IPS DF 4.7 (cell line): ENCODE measurements around the gene SEPTIN5.
"Not testable (repeated sequence)": the region's sequence is repeated elsewhere in the genome, so short reads cannot be mapped to it uniquely, and the experiment has no call there.

Experiments
- DNase-seq: peaks from one replicate; pipeline ENCODE4 v3.0.0-alpha.2; 2013; ENCODE audit warnings: low spot score; ENCODE audit errors: extremely low read depth

The SEPTIN5 gene

DNA sequence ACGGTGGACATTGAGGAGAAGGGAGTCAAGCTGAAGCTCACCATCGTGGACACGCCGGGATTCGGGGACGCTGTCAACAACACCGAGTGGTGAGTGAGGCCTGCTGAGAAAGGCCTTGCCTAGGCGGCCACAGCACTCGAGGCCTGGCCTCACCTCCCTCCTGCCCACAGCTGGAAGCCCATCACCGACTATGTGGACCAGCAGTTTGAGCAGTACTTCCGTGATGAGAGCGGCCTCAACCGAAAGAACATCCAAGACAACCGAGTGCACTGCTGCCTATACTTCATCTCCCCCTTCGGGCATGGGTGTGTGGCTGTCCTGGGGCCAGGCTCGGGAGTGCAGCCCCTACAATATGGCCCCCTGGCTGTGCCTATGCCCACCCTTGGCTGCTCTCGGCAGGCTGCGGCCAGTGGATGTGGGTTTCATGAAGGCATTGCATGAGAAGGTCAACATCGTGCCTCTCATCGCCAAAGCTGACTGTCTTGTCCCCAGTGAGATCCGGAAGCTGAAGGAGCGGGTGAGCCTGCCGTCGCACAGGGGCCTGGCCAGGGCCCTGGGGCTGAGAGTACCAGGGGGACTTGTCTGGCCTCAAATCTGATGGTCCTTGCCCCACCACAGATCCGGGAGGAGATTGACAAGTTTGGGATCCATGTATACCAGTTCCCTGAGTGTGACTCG is 6.0 kb downstream of the SEPTIN5 start:
- no peak for DNase-seq

DNA sequence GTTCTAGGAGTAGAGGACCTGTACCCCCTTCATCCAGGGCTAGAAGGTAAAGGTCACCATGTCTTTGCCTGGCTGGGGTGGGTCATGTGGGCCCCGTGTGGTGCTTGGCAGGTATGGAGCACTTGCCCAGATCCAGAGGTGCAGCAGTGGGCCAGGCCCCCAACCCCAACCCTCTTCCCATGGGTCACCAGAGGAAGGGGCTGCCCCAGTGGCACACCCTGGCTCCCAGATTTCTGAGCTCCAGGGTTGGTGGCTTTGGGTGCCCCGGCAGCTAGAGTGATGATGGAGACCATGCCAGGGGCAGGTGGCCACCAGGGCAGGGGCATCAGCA is 6.7 kb downstream of the SEPTIN5 start:
- DNase-seq = no peak

DNA sequence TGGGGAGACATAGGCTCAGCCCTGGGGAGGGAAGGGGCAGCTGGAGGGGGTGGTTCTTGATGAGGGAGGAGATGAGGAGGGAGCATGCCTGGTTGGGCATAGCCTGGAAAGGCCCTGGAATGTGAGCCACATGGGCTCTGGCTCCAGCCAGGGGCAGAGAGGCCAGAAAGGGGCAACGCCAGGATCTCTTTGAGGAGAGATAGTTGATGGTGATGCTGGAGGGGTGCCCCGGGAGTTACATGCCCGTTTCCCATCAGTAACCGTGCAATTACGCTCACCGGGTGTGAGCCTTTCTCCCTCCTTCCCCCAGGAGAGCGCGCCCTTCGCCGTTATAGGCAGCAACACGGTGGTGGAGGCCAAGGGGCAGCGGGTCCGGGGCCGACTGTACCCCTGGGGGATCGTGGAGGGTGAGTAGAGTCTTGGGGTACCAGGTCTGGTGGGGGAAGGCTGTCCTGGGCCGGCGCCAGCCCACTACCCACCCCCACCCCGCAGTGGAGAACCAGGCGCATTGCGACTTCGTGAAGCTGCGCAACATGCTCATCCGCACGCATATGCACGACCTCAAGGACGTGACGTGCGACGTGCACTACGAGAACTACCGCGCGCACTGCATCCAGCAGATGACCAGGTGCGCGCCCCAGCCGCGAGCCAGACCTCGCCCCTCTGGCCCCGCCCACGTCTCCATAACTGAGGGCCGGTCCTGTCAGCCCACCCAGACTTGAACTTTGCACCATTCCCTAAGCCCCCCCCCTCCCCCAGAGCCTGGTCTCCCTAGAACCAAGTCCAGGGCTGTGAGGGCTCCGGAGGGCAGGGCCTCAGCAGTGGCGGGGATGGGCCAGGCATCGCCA is 7.3 kb downstream of the SEPTIN5 start:
- no peak for DNase-seq

DNA sequence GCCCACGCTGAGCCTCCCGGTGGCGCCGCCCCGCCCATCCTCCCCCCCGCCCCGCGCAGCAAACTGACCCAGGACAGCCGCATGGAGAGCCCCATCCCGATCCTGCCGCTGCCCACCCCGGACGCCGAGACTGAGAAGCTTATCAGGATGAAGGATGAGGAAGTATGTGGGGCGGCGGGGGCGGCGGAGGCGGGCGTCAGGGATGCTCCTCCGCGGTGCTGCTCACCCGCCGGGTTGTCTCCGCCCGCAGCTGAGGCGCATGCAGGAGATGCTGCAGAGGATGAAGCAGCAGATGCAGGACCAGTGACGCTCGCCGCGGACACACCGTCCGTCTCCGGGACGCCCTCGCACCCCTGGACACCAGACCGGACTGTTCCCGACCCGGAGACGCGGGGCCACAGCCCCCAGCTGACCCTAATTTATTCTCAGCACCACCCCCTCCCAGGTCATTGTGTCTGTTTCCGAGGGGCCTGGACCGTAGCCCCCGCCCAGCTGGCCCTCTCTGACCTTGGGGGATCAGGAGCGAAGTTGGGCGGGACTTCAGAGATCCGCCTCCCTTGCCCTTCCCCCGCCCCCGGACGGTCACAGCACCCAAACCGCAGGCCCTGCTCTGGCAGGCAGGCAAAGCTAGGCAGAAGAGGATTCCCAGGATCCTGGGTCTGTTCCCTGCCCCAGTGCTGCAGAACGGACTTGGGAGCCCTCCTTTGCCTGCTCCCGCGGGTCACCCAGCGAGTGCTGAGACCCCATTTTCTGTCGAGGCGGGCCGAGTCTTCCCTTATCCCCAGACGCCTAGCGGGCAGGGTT is 8.1 kb downstream of the SEPTIN5 start:
- no peak for DNase-seq

DNA sequence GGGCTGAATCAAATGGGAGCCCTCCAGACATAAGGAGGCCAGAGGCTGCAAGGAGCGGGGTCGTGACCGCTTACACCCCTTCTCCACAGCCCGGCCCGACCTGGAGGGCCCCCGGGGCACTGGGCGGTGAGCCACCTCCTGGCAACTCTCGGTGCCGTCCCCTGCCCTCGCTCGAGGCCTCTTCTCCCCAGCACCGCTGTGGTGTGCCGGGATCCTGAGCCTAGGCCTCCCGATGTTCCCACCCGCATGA is 8.6 kb downstream of the SEPTIN5 start:
- DNase-seq = no peak

DNA sequence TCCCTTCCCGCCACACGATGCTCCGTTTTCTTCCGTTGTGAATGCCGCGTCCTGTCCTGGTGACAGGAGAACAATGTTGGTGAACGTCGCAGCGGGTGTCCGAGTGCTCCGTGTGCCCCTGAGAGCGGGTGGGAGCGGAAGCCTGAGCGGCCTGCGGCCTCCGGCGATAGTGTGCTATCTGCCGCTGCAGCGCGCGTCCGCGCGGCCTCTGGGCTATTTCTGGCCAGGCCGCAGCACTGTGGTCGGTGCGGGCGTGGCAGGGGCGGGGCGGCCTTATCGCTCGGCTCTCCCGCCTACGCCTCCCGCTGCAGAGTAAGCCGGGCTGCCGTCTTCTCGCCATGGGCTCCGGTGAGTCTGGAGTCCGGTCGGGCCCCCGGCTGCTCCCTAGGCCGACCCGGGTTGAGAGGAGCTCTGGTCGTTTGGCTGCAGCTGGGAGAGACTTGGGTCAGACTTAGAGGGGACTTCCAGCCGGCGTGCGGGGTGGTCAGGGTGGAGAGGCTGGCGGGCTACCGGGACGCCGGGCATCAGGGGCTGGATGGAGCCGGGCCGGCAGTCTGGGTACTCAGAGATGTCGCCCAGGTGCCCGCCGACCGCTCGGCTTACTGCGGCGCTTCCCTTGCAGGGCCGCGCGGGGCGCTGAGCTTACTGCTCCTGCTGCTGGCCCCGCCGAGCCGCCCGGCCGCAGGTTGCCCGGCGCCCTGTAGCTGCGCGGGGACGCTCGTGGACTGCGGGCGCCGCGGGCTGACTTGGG is 9.1 kb downstream of the SEPTIN5 start, which contains the start of gene GP1BB:
TSS of gene GP1BB (plus strand) at position 308 of the 751 bp plus-strand sequence. CDS start at position 339, 31 bp downstream.
- DNase-seq = no peak

DNA sequence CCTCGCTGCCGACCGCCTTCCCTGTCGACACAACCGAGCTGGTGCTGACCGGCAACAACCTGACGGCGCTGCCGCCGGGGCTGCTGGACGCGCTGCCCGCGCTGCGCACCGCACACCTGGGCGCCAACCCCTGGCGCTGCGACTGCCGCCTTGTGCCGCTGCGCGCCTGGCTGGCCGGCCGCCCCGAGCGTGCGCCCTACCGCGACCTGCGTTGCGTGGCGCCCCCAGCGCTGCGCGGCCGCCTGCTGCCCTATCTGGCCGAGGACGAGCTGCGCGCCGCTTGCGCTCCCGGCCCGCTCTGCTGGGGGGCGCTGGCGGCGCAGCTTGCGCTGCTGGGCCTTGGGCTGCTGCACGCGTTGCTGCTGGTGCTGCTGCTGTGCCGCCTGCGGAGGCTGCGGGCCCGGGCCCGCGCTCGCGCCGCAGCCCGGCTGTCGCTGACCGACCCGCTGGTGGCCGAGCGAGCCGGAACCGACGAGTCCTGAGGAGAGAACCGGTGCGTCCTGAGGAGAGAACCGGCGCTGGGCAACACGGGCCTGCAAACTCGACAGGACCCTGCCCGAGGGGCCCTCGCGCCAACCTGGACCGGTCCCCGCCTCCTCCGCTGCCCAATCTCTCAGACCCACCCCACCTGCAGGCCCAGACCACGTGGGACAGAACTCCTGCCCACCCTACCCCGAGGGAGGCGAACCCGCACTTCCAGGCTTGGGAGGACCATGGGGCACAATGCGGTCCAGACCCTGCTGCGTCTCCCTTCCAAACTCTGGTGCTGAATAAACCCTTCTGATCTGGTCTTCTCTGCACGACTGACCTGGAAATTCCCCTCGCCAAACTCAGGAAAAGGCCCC is 9.9 kb downstream of the SEPTIN5 start:
- no peak for DNase-seq

DNA sequence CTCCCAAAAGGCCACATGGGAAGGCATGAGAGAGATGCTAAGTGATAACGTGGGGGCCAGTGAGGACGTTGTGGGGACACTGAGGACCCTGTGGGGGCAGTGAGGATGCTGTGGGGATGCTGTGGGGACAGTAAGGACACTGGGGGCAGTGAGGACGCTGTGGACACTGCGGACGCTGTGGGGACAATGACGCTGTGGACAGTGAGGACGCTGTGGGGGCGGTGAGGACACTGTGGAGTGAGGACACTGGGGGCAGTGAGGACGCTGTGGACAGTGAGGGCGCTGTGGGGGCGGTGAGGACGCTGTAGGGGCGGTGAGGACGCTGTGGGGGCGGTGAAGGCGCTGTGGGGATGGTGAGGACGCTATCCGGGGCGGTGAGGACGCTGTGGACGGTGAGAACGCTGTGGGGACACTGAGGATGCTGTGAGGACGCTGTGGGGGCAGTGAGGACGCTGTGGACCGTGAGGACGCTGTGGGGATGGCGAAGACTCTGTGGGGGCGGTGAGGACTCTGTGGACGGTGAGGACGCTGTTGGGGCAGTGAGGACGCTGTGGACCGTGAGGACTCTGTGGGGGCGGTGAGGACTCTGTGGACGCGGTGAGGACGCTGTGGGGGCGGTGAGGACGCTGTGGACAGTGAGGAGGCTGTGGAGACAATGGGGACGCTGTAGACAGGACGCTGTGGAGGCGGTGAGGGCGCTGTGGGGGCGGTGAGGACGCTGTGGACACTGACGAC is 10.8 kb downstream of the SEPTIN5 start:
- DNase-seq = no peak

DNA sequence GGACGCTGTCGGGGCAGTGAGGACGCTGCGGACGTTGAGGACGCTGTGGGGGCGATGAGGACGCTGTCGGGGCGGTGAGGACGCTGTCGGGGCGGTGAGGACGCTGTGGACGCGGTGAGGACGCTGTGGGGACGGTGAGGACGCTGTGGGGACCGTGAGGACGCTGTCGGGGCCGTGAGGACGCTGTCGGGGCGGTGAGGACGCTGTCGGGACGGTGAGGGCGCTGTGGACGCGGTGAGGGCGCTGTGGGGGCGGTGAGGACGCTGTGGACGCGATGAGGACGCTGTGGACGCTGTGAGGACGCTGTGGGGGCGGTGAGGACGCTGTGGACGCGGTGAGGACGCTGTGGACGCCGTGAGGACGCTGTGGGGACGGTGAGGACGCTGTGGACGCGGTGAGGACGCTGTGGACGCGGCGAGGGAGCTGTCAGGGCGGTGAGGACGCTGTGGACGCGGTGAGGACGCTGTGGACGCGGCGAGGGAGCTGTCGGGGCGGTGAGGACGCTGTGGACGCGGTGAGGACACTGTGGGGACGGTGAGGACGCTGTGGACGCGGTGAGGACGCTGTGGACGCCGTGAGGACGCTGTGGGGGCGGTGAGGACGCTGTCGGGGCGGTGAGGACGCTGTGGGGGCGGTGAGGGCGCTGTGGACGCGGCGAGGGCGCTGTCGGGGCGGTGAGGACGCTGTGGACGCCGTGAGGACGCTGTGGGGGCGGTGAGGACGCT is 11.9 kb downstream of the SEPTIN5 start:
- DNase-seq = not testable (repeated sequence)

DNA sequence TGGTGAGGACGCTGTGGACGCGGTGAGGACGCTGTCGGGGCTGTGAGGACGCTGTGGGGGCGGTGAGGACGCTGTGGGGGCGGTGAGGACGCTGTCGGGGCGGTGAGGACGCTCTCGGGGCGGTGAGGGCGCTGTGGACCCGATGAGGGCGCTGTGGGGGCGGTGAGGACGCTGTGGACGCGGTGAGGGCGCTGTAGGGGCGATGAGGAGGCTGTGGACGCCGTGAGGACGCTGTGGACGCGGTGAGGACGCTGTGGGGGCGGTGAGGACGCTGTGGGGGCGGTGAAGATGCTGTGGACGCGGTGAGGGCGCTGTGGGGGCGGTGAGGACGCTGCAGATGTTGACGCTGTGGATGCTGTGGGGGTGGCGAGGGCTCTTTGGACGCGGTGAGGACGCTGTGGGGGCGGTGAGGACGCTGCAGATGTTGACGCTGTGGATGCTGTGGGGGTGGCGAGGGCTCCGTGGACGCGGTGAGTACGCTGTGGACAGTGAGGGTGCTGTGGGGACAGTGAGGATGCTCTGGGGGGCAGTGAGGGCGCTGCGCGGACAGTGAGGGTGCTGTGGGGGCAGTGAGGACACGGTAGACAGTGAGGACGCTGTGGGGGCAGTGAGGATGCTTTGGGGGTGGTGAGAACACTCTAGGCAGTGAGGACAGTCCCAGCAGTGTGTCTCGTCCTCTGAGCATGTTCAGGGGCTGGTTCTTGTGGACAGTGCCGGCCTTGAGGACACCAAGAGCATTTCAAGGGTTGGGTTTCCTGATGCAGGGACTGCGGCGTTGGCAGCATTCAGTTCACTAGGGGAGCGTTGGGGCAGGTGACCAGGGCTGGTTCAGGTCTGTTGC is 13.2 kb downstream of the SEPTIN5 start:
- no peak for DNase-seq

DNA sequence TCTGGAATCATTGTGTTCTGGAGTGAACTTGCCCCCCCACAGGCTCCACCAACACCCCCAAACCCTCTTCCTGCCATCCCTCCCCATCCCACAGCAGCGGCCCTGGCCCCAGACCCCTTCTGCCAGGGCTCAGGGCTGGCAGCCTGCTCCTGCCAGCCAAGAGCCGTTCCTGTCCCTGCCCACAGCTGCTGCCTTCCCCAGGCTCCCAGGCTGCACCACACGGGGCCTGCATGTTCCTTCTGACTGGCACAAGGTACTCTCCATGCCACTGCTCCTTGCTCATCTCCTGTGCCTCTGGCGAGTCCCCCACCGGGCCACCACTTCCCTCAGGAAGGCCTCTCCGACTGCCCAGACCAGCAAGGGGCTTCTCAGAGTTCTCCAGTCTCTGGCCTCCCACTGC is 14.0 kb downstream of the SEPTIN5 start:
- no peak for DNase-seq

DNA sequence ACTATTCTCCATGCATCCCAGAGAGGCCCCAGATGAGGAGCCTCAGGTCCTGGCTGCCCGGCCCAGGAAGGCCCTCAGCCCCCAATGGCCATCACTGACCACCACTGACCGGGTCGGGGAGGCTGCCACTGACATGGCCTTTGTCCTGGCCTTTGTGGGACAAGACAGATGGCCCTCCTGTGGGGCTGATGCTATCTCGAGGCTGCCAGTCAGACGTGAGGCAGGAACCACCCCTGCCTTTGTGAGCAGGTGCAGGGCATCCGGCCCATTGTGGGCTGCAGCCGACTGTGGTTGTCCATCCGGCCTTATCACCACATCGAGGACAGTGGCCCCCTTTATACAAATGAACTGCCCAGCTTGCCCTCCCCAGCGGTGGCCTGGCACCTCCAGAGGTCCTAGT is 14.5 kb downstream of the SEPTIN5 start:
- no peak for DNase-seq

DNA sequence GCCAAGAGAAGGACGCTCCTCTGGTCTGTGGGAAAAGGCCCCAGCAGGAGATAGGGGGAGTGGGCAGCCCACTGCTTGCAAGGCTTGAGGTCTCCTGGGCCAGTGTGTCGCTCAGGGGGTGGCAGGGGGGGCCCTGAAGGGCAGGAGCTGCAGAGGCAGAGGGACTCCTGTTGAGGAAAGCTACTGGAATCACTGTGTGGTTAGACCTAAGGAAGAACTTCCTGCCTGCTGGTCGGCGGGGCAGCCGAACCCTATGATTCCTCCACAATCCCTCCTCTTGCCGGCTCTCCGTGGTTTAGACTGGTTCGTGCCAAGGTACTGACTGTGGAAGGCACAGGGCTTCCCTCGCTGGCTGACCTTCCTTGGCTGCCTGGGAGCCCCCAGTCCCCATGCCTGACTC is 15.2 kb downstream of the SEPTIN5 start:
- no peak for DNase-seq

DNA sequence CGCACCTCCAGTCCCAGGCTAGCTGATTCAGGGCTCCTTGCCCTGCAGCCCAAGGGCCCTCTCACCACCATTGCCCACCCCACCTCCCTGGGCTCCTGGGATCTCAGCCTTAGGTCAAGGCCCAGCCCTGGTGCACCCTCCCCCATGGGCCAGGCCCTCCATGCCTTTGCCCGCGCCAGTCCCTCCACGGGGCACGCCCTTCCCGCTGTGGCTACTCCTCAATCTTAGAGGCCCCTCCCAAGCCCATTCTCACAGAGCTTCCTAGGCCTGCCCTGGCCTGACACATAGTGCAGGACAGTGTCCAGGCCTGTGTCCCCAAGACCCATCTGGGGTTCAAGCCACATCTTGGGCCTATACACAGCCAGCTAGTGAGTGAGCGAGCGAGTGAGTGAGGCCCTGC is 15.9 kb downstream of the SEPTIN5 start:
- no peak for DNase-seq

DNA sequence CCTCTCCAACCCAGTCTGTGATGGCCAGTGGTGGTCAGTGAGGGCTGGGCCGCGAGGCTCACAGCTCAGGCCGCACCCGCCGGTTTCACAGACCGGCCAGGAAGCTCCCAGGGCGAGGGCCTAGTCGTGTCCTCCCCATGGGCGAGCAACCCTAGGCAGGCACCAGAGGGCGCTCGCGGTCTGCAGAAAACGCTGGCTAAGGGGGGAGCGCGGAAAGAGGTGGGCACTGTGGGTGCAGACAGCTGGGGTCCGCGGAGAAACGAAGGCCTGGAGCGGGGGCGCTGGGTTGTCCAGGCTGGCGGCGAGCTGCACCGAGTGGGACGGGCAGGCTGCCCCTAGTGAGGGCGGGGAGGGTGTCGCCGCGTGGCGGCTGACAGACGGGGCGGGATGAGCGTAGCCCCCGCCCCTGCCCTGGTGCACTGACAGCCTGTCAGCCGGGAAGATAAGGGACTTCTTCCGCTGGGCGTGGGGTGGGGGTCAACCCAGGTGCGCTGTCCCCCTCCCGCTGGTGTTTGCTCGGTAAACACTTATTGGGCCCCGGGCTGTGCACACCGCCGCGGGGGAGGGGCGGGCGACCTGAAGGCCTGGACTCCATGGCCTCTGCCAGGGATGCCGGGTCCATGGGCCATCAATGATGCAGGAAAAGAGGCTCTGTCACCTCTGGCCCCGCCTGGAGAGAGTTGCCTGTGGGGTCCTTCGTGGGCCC is 16.5 kb downstream of the SEPTIN5 start:
- DNase-seq = no peak

DNA sequence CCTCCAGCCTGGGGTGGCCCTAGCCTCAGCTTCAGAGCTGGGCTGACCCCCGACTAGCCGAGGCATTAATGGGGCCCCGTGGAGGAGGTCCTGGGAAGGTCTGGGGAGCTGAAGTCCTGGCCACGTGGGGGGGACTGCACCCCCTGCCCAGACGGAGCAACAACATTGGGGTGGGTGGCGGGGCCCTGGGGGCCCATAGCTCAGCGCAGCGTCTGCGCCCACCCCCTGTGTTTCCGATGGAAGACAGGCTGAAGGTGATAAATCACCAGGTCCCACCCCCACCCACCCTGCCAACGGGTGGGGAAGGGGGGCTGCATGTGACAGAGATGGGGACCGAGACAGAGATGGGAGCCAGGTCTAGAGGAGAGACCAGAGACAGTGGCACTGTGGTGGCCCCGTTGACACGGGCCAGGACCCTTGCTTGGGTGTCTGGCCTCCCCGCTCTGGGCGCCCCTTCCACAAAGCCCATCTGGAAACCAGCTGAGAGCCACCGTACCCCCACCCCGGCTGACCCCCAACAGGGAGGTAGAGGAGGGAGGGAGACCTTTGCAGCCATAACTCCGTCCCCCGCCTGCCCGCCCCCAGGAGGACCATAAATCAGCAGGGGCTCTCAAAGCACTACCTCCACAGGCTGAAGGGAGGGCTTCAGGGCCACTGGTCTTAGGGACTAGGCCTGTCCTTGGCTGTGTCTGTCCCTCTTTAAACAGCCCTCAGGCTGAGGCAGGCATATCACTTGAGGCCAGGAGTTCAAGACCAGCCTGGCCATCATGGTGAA is 17.2 kb downstream of the SEPTIN5 start:
- DNase-seq = no peak
